Astrocyte (in vitro differentiated cells and primary cell): Measurements from ENCODE around the gene EFCAB10. TPM values are rescaled to one million over a fixed set of nuclear protein-coding genes. Genes with fewer than 3 reads are reported as not detected.
A peak's percentile ranks its signal among the peaks of the same experiment; 100 is the strongest.

ENCODE experiments used
- DNase-seq: peaks from one replicate; pipeline ENCODE4 v3.0.0-alpha.2; 2010; ENCODE audit warnings: low read depth
- FAIRE-seq: peaks from 2 replicates; lab custom pipeline; 2011; peaks lifted over from hg19 to GRCh38; lab: Jason Lieb, UNC
- H2AFZ ChIP-seq: 2 replicates; pipeline ENCODE4 v1.6.0; 2012; ENCODE audit warnings: low read depth, low read length, inconsistent platforms
- H3K27ac ChIP-seq: 2 replicates; pipeline ENCODE4 v1.5.1; 2011; ENCODE audit warnings: low read depth, low read length, inconsistent platforms
- H3K27me3 ChIP-seq: 2 replicates; pipeline ENCODE4 v1.6.0; 2011; ENCODE audit warnings: low read length, inconsistent platforms; ENCODE audit not compliant: insufficient read depth
- H3K36me3 ChIP-seq: 2 replicates; pipeline ENCODE4 v1.5.1; 2011; ENCODE audit warnings: low read length, inconsistent platforms; ENCODE audit not compliant: insufficient read depth
- H3K4me1 ChIP-seq: 2 replicates; pipeline ENCODE4 v1.5.1; 2011; ENCODE audit warnings: low read length, inconsistent platforms; ENCODE audit not compliant: insufficient read depth
- H3K4me2 ChIP-seq: 2 replicates; pipeline ENCODE4 v1.6.0; 2012; ENCODE audit warnings: low read length, inconsistent platforms
- H3K4me3 ChIP-seq: 2 replicates; pipeline ENCODE4 v1.5.1; 2011; ENCODE audit warnings: low read depth, mild to moderate bottlenecking, low read length, inconsistent platforms; ENCODE audit not compliant: insufficient read depth
- H3K79me2 ChIP-seq: 2 replicates; pipeline ENCODE4 v1.6.0; 2012; ENCODE audit warnings: mild to moderate bottlenecking, low read length, inconsistent platforms; ENCODE audit not compliant: insufficient read depth
- H3K9ac ChIP-seq: 2 replicates; pipeline ENCODE4 v1.6.0; 2012; ENCODE audit warnings: mild to moderate bottlenecking, low read length, inconsistent platforms
- H3K9me3 ChIP-seq: 2 replicates; pipeline ENCODE4 v1.5.1; 2012; ENCODE audit warnings: low read depth, mild to moderate bottlenecking, low read length, inconsistent platforms; ENCODE audit not compliant: insufficient read depth
- H4K20me1 ChIP-seq: 2 replicates; pipeline ENCODE4 v1.6.0; 2012; ENCODE audit warnings: low read length, inconsistent platforms; ENCODE audit not compliant: insufficient read depth
- H3K27ac Mint-ChIP-seq: one replicate; pipeline ENCODE4 v1.8.0; 2021; ENCODE audit warnings: mild to moderate bottlenecking, mixed read lengths; ENCODE audit not compliant: unreplicated experiment
- H3K27me3 Mint-ChIP-seq: one replicate; pipeline ENCODE4 v1.8.0; 2021; ENCODE audit warnings: low read depth, mixed read lengths; ENCODE audit not compliant: unreplicated experiment
- H3K36me3 Mint-ChIP-seq: one replicate; pipeline ENCODE4 v1.8.0; 2021; ENCODE audit warnings: low read depth, mixed read lengths; ENCODE audit not compliant: unreplicated experiment
- H3K4me1 Mint-ChIP-seq: one replicate; pipeline ENCODE4 v1.8.0; 2021; ENCODE audit warnings: low read depth, mixed read lengths; ENCODE audit not compliant: unreplicated experiment
- H3K4me3 Mint-ChIP-seq: one replicate; pipeline ENCODE4 v1.8.0; 2021; ENCODE audit warnings: mild to moderate bottlenecking, moderate library complexity, mixed read lengths; ENCODE audit not compliant: unreplicated experiment
- H3K9me3 Mint-ChIP-seq: one replicate; pipeline ENCODE4 v1.8.0; 2021; ENCODE audit warnings: mild to moderate bottlenecking, mixed read lengths; ENCODE audit not compliant: unreplicated experiment
- EZH2 ChIP-seq: IDR thresholded peaks from 2 replicates; pipeline ENCODE4 v1.6.1; 2012; ENCODE audit warnings: mild to moderate bottlenecking, low read length, inconsistent platforms; ENCODE audit not compliant: insufficient read depth
- total RNA-seq: library from RNA; stranded (reverse); gene quantifications from 2 replicates; pipeline ENCODE4 v1.2.1, GENCODE V29; 2021
- TF ChIP-seq, protein P1 (sequence below): IDR thresholded peaks from 2 replicates; pipeline ENCODE4 v1.5.1; 2011; ENCODE audit warnings: low read depth, mild to moderate bottlenecking, inconsistent platforms, low read length, moderate library complexity; ENCODE audit not compliant: insufficient read depth

EFCAB10 gene
- total RNA-seq, 1 donor from 2014 or later: 0.52 TPM

DNA sequence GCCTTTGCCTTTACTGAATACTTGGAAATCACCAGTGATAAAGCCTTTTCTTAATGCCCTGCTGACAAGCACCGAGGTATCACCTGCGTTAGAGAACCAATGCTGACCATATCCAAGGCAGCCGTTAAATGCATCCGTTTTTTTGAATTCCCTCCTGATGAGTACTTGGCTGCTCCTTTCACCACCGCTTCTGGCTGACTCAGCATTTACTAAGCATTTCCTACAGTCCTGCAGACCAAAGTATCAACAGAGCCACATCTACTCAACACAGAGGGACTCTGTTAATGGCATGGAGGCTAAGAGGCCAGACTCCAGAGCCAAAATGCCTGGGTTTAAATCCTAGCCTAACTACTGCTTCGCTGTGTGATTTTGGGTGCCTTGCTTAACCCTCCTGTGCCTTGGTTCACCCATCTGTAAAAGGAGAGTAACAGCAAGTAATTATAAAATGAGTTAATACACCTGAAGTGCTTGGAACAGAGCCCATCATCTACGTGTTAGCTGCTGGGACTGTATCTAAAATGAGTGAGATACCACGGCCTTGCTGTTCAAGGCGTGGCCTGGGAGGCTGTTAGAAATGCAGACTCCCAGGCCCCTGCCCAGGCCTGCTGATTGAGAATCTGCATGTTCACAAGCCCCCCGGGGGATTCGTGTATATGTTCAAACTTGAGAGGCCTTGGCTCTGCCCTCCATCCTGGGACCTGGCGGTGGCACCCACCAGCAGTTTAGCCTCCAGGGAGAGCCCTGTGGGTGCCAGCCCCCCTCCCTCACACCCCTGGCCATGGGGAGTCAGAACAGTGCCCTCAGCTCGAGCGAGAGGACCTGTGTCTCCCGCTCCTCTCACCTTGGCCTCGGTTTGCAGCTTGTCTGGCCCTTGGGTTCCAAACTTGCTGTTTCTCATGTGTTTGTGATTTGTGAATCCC, 30.8 kb upstream of the EFCAB10 start:
- Mint-ChIP-seq H3K27ac (no peak overlapping the region), H3K27me3 (peaks cover 3% of the 10 kb centered on the region), H3K36me3 (peaks cover 5% of the 10 kb centered on the region), H3K9me3 (peaks cover 2% of the 10 kb centered on the region), H3K4me1 (no peaks in the 10 kb centered on the region), H3K4me3 (no peak overlapping the region)
- Histone ChIP-seq H3K4me3 (no peak overlapping the region), H3K9me3 (no peaks in the 10 kb centered on the region), H3K27ac (no peak overlapping the region), H3K9ac (no peak overlapping the region), H3K4me2 (no peak overlapping the region), H2AFZ (no peak overlapping the region), H4K20me1 (no peaks in the 10 kb centered on the region), H3K27me3 (no peaks in the 10 kb centered on the region), H3K79me2 (no peaks in the 10 kb centered on the region), H3K4me1 (peaks cover 8% of the 10 kb centered on the region), H3K36me3 (no peaks in the 10 kb centered on the region)
- DNase-seq (peak; percentile 35), FAIRE-seq (no peak)
- TF ChIP-seq, protein P1, sequence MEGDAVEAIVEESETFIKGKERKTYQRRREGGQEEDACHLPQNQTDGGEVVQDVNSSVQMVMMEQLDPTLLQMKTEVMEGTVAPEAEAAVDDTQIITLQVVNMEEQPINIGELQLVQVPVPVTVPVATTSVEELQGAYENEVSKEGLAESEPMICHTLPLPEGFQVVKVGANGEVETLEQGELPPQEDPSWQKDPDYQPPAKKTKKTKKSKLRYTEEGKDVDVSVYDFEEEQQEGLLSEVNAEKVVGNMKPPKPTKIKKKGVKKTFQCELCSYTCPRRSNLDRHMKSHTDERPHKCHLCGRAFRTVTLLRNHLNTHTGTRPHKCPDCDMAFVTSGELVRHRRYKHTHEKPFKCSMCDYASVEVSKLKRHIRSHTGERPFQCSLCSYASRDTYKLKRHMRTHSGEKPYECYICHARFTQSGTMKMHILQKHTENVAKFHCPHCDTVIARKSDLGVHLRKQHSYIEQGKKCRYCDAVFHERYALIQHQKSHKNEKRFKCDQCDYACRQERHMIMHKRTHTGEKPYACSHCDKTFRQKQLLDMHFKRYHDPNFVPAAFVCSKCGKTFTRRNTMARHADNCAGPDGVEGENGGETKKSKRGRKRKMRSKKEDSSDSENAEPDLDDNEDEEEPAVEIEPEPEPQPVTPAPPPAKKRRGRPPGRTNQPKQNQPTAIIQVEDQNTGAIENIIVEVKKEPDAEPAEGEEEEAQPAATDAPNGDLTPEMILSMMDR: no peak
- no peak for TF ChIP-seq EZH2

DNA sequence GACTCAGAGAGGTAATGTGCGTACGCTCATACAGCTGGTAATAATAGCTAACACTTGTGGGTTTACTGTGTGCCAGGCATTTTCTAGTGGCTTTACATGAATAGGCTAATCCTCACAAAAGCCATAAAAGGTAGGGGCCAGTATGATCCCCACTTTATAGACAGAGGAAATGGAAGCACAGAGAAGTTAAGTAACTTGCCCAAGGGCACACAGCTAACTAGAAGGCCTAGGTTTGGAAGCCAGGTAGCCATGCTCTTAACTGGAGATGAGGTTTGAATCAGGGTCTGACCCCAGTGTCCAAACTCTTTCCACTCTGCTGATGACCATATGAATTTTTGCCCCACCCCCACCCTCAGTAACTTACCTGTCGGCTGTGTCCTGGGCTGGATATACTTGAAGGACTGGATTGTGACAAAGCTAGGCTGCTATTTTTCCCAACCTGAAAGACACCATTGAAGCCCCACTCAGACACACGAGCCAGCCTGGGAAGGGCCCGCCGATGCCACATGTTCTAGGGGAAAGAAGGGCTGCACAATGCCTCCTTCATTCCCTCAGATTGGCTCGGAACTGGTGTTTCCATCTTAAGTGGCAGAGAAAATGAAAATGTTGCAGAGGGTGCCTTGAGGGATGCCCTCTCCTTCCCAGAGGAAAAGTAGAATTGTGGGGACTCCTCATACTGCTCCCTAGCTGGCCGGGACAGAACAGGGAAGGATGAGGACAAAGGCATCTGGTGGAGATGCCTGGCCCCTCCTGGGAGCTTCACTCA, 29.1 kb upstream of the EFCAB10 start:
- Mint-ChIP-seq H3K27me3 (peaks cover 3% of the 10 kb centered on the region), H3K4me1 (no peaks in the 10 kb centered on the region), H3K4me3 (no peak overlapping the region), H3K36me3 (peaks cover 6% of the 10 kb centered on the region), H3K9me3 (peaks cover 2% of the 10 kb centered on the region), H3K27ac (no peak overlapping the region)
- Histone ChIP-seq H3K27ac (no peak overlapping the region), H3K9ac (no peak overlapping the region), H3K4me1 (peaks cover 8% of the 10 kb centered on the region), H3K4me3 (no peak overlapping the region), H2AFZ (no peak overlapping the region), H3K4me2 (no peak overlapping the region), H3K79me2 (no peaks in the 10 kb centered on the region), H3K36me3 (no peaks in the 10 kb centered on the region), H4K20me1 (no peaks in the 10 kb centered on the region), H3K27me3 (no peaks in the 10 kb centered on the region), H3K9me3 (no peaks in the 10 kb centered on the region)
- FAIRE-seq (no peak), DNase-seq (no peak)
- TF ChIP-seq, protein P1: no peak
- TF ChIP-seq EZH2: no peak
